NCI-H2171 treated with DMSO at 0.1 percent for 48 hours (cell line): ENCODE data around the gene SYCP2.
A peak's percentile ranks its signal among the peaks of the same experiment; 100 is the strongest.
"Not testable (repeated sequence)": the region's sequence is repeated elsewhere in the genome, so short reads cannot be mapped to it uniquely, and the experiment has no call there.

ENCODE experiments used
- DNase-seq: peaks from one replicate; lab custom pipeline; 2025; lab: John Stamatoyannopoulos, UW

The SYCP2 gene, protein sequence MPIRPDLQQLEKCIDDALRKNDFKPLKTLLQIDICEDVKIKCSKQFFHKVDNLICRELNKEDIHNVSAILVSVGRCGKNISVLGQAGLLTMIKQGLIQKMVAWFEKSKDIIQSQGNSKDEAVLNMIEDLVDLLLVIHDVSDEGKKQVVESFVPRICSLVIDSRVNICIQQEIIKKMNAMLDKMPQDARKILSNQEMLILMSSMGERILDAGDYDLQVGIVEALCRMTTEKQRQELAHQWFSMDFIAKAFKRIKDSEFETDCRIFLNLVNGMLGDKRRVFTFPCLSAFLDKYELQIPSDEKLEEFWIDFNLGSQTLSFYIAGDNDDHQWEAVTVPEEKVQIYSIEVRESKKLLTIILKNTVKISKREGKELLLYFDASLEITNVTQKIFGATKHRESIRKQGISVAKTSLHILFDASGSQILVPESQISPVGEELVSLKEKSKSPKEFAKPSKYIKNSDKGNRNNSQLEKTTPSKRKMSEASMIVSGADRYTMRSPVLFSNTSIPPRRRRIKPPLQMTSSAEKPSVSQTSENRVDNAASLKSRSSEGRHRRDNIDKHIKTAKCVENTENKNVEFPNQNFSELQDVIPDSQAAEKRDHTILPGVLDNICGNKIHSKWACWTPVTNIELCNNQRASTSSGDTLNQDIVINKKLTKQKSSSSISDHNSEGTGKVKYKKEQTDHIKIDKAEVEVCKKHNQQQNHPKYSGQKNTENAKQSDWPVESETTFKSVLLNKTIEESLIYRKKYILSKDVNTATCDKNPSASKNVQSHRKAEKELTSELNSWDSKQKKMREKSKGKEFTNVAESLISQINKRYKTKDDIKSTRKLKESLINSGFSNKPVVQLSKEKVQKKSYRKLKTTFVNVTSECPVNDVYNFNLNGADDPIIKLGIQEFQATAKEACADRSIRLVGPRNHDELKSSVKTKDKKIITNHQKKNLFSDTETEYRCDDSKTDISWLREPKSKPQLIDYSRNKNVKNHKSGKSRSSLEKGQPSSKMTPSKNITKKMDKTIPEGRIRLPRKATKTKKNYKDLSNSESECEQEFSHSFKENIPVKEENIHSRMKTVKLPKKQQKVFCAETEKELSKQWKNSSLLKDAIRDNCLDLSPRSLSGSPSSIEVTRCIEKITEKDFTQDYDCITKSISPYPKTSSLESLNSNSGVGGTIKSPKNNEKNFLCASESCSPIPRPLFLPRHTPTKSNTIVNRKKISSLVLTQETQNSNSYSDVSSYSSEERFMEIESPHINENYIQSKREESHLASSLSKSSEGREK (N-terminal part only)

DNA sequence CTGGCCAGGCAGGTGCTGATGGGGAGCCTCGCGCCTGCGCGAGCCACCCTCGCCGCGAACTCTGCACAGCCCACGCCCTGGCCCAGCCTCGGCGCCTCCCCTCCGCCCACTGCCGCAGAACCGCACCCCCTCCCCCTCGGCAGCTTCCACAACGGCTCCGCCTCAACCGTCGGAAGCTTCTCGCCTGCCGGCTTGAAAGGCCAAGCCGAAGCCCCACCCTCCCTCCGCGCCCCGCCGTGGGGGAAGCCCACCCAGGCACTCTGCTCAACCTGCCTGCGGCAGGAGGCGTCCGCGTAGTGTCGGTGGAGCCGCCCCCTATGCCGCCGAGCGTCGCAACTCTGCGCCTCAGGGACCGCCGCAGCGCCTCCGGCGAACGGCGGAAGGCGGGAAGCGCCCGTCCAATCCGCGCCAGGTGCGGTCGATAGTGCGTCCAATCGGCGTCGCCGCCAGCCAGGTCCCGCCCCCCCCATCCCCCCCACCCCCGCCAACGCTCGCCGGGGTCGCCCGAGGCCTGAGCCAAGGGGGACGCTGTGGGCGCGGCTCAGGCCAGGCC lies at the start of gene SYCP2:
Gene SYCP2 (minus strand): TSS at position 342 of the 553 bp plus-strand sequence. CDS start 11,224 bp downstream, outside the sequence.
- no peak for DNase-seq

DNA sequence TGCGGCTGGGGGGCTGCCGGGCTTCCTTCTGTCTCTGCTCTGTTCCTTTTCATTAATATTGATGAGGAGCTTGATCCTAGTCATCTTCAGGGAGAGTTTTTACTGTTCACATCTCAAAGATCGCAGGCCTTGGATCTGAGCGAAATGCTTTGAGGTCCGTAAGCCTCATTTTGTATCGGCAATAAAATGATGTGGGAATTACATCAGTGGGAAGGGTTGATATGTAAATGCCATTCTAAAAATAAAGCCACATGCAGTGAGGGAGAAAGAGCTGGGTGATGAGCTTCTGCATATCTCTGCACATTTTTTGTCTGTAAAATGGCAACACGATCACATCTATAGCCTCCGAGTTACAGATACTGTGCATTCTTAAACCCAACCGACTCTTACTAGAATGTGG lies 49.6 kb upstream of the SYCP2 start:
- DNase-seq = no peak

DNA sequence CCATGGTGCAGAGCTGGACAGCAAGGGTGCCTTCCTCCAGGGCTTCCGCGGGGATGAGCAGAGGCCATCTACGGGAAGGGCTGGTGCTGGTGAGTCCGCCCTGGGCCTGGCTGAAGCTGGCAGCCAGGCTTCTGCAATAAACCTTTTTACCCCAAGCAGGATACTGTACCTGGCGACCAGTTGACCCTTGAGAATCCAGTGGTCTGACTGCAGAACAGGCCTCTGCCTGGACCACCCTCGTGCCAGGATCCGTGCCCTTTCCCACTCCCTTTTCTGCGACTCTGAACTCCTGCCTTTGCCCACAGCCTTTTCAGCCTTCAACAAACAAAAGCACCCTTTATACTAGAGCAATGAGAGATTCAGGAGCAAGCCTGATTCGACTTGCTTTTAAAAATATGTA lies 43.6 kb upstream of the SYCP2 start:
- DNase-seq = no peak

DNA sequence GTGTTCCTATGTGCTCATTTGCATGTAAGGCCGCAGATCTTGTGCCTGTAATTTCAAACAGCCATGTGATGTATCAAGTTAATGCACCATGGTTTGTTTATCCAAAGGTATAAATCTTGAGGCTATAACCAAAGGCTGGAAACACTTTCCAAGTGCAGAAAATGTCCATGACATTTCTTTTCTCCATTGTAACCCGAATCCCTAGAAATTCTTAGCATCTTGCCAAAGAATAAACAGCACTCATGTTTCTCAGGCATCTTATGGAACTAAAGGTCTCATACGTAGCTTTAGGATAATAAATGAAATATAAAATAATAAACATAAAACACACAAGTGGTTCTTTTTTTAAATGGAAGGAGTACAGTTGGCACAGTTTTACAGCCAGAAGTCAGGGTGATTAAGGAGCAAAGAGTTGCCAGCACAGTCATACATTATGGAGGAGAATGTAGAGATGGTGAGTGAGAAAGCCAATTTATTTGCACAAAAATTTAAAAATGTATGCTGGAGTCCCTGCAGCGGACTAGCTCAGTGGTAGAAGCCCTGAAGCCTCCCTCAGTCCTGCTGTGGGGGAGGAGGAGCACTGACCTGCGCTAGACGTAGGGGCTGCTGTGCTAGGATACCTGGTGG lies 42.8 kb upstream of the SYCP2 start:
- no peak for DNase-seq

DNA sequence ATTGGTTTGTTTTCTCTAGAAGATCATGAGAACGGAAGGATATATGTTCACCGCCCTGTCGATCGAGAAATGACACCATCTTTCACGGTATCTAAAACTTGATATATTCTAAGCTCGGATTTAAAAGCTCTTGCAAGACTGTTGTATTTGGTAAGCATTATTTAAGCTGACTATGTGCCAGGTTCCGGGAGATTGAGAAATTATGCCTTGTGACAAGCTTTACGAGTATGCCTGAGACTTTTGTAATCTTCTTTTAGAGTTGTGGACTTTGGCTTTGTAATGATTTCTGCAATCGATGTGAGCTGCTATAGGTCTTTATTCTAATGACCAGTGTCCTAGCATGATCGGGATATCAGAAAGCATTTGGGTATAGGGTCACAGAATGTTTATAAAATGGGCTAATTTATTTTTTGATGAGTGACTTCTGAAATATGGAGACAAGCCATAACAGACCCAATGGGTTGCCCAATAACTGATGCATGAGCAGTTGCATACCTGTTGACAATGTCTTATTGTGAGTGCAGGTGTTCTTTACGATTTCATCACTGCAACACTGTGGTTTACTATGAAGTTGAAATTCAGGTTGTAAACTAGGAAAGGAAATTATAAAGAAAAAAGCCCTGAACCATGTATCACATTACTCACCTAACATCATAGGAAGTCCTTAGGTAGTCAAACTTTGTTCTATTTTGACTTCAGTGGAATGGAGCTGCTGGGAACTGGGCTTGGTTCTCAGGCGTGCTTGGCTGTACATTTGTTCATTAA lies 38.8 kb upstream of the SYCP2 start:
- DNase-seq = no peak

DNA sequence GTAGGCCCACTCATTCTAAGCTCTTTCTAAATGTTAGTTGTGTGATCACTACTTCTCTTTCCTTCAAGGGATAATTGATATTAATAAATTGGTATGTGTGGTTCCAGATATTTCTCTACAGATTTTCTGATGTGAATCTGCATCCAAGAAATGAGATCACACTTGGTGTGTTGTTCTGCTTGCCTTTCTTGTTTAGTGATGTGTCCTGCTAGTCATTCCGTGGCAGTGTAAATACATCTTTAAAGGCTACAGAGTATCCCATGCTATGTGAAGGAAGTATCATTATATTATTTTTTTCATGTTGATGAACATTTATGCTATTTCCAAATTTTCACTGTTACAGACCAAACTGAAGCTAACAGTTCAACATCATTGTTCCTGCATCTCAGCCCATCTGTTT lies 38.0 kb upstream of the SYCP2 start:
- no peak for DNase-seq

DNA sequence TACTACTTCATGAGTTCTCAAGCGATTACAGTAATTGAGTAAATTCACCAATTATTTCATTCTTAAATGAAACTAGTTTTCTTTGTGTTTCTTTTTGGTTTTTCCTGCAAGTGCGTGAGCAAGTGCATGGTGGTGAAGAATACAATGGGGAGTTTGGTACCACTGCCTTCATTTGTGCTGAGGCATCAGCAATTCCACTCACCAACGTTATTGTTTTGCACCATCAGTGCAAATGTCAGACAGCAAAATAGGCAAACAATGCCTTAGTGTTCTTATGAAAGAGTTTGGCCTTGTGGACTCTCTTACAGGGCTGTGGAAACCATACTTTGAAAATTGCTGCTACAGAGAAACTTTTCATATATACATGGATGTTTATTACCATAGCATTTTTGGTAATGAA lies 33.0 kb upstream of the SYCP2 start:
- DNase-seq = no peak

DNA sequence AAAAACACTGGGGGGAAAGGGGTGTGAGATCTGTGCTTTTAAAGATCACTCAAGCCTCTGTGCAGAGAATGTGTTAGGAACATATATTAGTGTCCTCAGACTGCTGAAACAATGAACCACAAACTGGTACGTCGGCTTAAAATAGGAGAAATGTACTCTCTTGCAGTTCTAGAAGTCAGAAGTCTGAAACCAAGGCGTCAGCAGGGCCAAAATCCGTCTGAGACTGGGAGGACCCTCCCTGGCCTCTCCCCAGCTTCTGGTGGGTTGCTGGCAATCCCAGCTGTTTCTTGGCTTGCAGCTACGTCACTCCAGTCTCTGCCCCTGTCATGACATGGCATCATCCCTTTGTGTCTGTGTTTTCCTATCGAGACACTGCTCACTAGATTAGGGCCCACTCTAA lies 28.7 kb upstream of the SYCP2 start:
- DNase-seq = no peak

DNA sequence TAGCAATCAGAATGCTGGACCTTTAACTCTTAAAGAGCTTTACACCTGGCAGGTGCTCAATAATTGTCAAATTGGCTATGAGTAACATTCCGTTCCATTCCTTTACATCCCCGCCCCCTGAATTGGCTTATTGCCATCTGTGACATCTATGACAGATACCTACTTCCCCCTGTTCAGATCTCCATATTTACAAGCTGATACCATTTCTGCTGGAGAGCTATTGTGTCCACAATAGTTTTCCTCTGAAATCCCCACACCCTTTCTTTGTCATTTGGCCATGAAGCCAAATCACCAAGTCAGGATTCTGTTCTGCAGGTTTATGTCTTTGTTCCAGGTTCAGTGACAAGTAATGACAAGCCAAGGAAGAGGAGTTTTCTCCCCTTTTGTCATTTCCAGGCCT lies 28.0 kb upstream of the SYCP2 start:
- DNase-seq = no peak

DNA sequence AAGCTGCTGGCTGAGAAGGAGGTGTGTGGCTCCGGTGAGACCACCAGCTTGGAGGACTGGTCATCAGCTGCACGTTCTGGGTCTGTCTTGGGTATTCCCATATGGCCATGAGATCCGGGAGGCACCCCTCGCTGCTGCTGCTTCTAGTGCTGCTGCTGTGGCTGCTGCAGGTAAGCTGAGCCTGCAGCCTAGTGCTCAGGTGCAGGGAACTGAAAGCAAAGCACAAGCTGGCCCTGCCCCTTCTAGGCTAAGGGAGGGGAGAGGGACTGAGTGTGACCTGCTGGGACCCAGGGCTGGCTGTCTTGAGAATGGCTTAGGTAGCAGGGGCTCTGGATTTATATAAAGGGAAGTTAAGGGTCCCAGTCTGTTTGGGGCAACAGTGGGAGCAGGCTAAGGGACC lies 25.2 kb upstream of the SYCP2 start:
- DNase-seq = peak; percentile 44

DNA sequence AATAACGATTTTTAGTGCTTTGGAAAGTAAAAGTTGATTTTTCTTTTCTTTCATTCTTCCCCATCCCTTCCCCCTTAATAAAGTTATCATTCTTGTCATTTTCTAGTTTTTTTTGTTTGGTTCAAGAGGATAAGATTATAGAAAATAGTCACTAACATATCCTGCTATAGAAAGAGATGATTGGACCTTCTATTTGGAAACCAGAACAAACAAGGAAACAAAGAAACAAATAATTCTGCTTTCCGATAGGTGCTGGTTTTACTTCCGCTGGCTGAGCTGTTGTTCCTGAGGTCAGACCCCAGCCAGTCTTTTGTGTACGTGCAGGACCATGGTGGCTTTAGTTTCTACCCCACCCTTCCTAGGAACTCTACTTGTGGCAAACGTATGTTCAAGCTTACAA lies 24.7 kb upstream of the SYCP2 start, which contains the start of gene CDH26:
Gene CDH26 (plus strand): TSS at position 301 of the 400 bp plus-strand sequence. CDS start 304 bp downstream, outside the sequence.
- no peak for DNase-seq

DNA sequence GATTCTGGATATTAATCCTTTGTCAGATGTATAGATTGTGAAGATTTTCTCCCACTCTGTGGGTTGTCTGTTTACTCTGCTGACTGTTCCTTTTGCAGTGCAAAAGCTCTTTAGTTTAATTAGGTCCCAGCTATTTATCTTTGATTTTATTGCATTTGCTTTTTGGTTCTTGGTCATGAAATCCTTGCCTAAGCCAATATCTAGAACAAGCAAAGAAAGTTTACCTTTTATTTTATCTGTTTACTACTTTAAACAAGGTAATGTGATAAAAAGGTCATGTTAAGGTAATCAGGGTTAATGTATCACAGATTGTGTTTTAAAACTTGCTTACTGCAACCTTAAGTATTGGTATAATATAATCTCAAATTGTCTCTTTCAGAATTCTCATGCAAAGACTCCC lies 24.1 kb upstream of the SYCP2 start:
- DNase-seq = not testable (repeated sequence)

DNA sequence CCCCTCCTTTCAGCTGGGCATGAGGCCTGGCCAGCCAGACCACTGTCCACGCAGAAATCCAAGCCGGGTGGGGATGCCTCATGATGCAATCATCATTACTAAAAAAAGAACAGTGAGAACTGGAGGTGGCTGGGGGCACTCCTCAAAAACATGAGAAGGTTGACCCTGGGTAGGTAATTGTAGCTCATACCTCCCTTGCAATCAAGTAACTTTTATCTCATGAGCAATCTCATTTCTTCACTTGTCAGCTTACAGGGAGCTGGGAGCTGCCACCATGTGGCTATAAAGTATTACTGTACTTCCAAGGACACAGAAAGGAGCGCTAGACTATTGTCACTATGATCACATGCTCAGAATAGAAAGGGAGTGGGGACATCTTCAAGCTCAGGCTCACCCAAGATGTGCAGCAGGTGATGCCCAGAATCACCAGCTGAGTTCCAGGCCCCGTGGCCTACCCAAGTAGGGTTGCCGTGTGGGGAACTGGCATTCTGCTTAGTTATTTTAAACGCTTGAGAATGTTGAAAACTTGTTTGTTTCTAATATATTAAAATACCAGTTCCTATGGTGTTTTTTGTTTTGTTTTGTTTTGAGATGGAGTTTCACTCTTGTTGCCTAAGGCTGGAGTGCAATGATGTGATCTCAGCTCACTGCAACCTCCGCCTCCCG lies 21.8 kb upstream of the SYCP2 start:
- peak; percentile 44 for DNase-seq

DNA sequence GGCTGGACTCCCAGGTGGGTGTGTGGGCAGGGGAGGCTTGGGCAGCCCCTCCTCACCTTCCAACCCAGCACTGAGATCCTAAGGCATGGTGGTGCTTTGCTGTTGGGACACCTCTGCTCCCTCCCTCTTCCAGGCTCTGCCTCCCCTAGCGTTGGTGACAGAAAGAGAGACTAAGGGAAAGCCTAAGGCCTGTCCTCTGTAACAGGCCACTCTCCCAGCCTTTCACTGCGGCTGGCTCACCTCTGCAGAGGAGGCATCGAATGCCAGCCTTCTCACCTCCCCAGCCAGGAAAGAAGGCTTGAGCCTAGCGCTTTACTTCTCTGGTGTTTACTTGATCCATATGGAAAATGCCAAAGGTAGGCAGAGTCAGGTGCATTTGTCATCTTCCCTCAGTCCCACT lies 21.3 kb upstream of the SYCP2 start:
- DNase-seq = no peak

DNA sequence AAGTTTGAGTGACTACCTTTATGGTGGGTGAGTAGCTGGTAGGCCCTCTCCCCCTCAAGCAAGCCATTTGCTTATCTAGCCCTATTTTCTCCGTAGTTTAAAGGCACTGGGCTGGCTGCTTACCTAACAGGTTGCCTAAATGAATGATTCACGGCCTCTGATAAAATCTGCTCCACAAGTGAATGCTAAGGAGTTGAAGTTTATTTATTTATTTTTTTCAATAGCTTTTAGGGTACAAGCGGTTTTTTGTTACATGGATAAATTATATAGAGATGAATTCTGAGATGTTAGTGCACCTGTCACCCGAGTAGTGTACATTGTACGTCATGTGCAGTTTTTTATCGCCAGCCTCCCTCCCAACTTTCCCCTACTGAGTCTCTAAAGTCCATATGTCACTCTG lies 16.5 kb upstream of the SYCP2 start:
- DNase-seq = peak; percentile 73

DNA sequence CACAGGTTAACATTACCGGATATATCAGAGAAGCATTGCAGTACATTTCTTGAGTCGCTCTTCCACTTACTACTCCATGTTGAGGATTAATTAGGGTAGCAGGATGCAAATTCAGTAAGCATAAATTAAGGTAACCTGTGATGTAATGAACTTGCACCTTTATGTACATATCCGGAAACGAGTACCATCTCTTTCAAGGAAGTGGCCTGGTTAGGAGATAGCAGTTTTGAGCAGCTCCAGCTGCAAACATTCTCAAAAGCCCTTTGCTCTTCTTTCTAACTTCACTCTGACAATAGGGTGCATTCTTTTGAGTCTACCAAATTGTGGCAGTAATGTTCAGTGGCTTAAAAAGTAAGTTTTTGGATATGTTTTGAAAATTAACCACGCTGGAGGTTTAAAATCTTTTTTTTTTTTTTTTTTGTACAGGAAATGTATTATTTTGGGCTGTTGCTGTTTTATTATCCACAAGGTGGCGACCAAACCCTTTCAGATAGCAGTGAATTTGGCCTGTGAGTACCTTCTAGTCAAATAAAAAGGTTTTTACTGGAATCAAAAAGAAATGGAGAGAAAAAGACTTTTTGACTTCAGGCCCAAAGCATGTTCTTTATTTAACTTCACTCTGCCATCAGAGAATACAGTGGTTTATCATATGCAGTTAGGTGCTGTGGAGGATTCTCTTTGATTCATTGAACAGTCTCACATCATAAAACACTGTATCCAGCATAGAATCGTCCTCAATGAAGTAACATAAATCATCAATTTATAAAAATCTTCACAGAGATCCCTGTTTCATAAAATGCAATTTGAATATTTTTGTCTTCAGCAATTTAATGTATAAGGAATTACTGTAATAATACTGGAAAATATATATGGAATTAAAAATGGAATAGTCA lies 15.6 kb upstream of the SYCP2 start:
- peak; percentile 79 for DNase-seq

DNA sequence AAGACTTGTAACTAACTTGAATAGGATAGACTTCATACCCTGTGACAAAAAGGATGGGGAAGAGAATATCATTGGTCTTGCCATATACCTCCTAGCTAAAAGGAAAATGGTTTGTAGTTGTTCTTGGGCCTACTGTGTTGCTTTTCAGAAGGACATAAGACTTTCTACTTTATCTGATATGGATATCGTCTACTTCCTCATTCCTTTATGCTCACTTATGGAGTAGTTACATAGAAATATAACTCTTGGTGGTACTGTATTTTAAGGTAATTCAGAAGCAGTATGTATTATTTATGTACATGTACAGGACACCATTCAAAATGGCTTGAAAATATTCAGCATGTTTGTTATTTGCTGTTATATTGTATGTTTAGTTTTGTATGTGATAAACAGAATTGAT lies 14.8 kb upstream of the SYCP2 start:
- DNase-seq = no peak

DNA sequence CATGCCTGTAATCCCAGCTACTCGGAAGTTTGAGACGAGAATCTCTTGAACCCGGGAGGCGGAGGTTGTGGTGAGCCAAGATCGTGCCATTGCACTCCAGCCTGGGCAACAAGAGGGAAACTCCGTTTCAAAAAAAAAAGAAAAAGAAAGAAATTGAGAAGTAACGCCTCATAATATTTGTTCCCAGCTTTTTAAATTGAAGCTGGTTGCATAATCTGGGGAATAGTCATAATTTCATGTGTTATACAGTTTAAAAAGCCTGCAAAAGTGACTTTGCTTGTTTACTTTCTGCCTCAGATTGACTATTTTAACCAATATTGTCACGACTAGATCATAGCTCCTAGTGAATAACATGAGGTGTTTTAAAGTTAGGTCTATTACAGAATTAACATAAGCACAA lies 13.9 kb upstream of the SYCP2 start:
- no peak for DNase-seq

DNA sequence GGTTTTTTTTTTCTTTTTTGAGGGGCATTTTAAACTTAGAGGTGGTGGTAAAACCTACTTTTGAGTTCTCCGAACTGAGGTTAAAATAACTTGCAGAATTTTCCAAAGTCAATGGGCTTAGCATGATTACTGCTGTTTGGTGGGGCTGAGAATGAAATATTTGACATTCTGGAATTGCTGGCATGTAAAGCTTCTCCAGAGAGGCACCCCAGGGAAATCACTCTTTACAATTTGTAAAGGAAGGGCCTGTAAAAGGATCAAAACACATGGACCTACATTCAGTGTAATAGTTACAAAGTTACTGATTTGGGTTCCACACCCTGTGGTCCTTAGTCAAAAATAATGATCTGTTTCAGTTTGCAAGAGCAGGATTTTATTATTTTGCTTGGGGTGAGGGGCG lies 12.3 kb upstream of the SYCP2 start:
- DNase-seq = no peak
